HFF-Myc (cell line): ENCODE data around the gene NEU4.
"Not testable (repeated sequence)": the region's sequence is repeated elsewhere in the genome, so short reads cannot be mapped to it uniquely, and the experiment has no call there.

Source experiments
- DNase-seq: peaks from one replicate; pipeline ENCODE4 v3.0.0-alpha.2; 2011; ENCODE audit warnings: low read depth; ENCODE audit errors: extremely low read depth
- H3K4me3 ChIP-seq: replicated peaks from 2 replicates; pipeline ENCODE4 v1.5.1; 2011; ENCODE audit warnings: low read depth, mild to moderate bottlenecking, control low read depth, low read length
- TF ChIP-seq, protein P1 (sequence below): IDR thresholded peaks from 2 replicates; pipeline ENCODE4 v1.5.1; 2012; ENCODE audit warnings: mild to moderate bottlenecking, low read depth, low read length, control low read depth; ENCODE audit errors: missing control alignments

NEU4 gene

DNA sequence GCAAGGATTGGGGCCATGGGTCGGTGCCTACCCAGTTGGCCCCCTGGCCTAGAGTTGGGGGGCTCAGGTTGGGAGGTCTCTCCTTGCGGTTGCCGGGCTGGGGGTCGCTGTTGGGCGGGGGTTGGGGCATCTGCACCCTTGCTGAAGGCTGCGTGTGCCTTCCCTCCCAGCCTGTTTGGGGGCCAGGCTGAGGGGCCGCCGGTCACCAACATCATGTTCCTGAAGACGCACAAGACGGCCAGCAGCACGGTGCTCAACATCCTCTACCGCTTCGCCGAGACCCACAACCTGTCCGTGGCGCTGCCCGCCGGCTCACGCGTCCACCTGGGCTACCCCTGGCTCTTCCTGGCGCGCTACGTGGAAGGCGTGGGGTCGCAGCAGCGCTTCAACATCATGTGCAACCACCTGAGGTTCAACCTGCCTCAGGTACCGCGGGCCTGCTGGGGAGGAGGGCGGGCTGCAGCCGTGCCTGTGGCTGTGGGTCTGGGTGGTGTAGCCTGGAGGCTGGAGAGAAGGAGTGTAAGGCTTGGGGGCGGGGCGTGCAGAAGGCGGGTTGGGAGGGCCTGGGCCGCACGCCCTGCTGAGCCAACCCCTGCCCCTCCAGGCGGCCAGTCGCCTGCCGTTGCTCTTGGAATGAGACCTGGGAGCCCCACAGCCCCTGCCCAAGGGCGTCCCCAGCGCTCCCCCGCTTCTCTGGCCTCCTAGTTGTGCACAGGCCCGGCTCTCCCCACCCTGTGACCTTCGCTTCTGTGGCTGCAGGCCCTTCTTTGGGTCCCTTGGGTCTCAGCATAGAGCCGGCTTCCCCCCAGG lies 7.2 kb upstream of the NEU4 start:
- DNase-seq, result no peak
- no peak overlapping the region for H3K4me3 ChIP-seq
- TF ChIP-seq, protein P1, sequence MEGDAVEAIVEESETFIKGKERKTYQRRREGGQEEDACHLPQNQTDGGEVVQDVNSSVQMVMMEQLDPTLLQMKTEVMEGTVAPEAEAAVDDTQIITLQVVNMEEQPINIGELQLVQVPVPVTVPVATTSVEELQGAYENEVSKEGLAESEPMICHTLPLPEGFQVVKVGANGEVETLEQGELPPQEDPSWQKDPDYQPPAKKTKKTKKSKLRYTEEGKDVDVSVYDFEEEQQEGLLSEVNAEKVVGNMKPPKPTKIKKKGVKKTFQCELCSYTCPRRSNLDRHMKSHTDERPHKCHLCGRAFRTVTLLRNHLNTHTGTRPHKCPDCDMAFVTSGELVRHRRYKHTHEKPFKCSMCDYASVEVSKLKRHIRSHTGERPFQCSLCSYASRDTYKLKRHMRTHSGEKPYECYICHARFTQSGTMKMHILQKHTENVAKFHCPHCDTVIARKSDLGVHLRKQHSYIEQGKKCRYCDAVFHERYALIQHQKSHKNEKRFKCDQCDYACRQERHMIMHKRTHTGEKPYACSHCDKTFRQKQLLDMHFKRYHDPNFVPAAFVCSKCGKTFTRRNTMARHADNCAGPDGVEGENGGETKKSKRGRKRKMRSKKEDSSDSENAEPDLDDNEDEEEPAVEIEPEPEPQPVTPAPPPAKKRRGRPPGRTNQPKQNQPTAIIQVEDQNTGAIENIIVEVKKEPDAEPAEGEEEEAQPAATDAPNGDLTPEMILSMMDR, result no peak

DNA sequence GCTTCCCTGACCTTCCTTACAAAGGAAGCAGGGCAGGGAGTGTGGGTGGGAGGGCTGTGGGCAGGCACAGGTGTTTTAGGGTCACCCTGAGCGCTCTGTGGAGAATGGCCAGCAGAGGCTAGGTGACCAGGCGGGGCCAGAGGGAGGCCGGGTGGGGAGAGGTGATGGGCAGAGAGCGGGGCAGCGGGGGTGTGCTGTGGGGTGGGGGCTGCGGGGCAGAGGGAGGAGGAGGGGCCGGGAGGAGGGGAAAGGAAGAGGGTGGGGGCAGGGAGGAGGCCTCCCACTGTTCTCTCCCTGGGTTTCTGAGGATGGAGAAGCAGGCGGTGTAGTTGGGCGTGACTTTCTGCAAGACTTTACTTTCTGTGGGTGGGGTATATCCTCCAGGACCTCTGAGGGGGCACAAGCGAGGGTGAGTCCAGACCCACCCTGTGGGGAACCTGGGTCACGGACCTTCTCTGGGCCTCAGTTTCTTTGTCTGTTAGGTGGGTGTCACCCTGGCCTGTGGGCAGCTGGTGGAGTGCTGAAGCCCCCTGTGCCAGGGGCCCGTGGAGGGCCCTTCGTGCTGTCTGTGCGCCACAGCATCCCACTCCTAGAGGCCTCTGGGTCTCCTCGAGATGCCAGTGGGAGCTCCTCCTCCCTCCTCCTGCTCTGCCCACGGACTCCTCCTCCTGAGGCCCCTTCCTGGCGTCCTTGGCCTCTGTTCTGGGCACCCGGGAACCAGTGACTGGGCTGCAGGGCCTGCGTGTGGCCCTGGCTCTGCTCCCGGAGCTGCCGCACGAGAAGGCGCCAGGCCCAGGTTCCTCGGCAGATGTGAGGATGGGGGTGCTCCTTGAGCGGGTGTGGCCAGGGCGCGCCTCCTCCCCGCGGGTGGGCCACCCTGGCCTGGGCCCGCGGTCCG lies 6.3 kb upstream of the NEU4 start:
- TF ChIP-seq, protein P1, result no peak
- DNase-seq, result no peak
- H3K4me3 ChIP-seq, result peak overlapping the region; percentile 34

DNA sequence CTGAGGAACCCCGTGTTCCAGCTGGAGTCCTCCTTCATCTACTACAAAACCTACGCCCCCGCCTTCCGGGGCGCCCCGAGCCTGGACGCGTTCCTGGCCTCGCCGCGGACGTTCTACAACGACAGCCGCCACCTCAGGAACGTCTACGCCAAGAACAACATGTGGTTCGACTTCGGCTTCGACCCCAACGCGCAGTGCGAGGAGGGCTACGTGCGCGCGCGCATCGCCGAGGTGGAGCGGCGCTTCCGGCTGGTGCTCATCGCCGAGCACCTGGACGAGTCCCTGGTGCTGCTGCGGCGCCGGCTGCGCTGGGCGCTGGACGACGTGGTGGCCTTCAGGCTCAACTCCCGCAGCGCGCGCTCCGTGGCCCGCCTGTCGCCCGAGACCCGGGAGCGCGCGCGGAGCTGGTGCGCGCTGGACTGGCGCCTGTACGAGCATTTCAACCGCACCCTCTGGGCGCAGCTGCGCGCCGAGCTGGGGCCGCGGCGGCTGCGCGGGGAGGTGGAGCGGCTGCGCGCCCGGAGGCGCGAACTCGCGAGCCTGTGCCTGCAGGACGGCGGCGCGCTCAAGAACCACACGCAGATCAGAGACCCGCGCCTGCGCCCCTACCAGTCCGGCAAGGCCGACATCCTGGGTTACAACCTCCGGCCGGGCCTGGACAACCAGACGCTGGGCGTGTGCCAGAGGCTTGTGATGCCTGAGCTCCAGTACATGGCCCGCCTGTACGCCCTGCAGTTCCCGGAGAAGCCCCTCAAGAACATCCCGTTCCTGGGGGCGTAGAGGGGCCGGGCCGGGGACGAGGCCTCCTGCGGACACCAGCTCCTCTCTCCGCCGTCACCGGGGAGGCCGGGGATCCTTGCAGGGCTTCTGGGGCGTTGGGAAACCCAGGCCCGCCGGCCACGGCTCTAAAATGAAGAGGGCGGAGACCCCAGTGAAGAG lies 5.3 kb upstream of the NEU4 start:
- no peak for DNase-seq

DNA sequence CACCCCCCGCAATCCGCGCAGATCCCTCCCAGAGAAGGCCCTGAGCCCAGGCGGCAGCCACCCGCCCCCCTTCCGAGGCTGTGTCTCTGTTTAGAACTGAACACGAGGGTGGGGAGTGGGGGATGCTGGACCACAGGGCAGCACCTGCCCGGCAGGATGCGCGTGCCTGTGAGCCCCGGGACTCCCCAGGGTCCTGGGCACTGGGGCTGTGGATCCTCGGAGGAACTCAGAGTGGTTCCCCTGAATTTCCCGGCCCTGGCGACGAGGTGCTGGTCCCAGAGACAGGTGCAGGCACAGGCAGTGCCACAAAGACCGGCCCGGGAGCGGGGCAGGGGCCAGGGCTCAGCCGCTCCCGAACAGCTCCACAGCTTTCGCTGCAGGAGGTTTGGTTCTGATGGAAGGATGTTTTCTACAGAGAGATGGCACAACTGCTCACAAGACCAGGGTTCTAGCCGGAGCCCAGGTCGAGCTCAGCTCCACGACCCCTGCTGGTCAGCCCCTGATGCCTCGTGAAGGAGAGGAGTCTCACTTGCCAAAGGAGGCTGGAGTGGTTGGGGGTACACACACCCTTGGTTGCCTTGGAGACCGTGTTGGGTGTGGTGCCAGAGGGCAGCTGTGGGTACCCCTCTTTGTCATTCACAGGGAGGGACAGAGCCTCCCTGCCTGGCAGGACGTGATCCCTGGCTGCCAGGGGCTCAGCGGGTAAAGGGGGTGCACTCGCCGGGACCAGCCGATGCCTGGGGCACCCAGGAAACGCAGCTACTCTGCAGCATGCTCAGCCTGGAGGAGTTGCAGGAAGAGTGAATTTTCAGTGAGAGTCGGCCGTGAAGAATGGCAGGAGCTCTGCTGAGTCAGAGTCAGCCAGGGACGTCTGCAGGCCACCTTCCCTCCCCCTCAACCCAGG lies 4.4 kb upstream of the NEU4 start:
- H3K4me3 ChIP-seq, result peak overlapping the region; percentile 34
- TF ChIP-seq, protein P1, result no peak
- no peak for DNase-seq

More for the DNA sequence above, 5.3 kb upstream of the NEU4 start:
- TF ChIP-seq, protein P1, result no peak
- peak overlapping the region; percentile 34 for H3K4me3 ChIP-seq

DNA sequence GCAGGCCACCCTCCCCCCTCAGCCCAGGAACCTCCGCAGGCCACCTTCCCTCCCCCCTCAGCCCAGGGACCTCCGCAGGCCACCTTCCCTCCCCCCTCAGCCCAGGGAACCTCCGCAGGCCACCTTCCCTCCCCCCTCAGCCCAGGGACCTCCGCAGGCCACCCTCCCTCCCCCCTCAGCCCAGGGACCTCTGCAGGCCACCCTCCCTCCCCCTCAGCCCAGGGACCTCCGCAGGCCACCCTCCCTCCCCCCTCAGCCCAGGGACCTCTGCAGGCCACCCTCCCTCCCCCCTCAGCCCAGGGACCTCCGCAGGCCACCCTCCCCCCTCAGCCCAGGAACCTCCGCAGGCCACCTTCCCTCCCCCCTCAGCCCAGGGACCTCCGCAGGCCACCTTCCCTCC lies 2.8 kb upstream of the NEU4 start:
- H3K4me3 ChIP-seq, DNase-seq: not testable (repeated sequence)

DNA sequence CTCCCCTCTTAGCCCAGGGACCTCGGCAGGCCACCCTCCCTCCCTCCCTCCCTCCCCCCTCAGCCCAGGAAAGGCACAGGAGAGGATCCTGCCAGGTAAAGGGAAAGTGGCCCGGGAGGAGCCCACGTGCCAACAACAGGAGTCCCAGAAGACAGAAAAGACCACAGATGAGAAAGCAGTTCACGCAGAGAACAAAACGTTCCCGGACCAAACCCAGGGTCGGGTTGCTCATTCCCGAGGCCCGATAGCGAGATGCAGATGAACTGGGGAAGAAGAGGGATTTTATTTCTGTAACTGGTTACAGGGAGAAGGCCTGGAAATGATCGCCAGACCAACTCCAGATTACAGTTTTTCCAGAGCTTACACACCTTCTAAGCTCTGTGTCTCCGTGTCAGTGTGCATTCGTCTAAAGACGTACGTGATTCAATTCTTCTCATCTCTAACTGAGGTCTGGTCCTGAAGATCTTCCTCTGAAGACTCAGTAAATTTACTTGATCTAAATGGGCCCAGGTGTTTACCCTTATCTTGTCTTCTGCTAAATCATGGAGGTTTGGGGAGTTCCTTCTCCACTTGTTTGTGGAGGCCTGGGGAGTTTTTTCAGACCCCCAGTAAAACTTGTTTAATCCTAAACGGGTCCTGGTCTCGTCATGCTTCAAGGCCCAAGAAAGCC lies 807 bp upstream of the NEU4 start:
- no peak overlapping the region for H3K4me3 ChIP-seq
- DNase-seq, result no peak
- TF ChIP-seq, protein P1, result no peak
